ENCODE data around the gene BEAN1.

BEAN1 gene

DNA sequence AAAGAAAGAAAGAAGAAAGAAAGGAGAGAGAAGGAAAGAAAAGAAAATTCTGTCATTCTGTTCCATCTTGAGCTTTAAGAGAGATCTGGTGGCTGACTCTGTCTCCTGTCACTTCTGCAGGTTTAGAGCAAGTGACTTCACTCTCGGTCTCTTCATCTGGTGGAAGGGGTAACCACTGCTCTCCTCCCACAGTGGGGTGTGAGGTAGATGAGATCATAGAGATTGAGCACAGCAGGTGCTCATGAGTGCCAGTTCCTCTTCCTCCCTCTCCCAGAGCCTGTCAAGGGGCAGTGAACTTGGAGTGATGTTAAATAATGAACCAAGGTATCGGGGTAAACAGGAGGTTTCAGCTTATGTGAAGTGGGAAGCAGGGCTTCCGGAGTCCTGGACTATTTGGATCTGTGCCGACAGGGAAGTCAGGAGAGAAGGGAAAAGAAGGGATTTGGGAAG is 47.7 kb downstream of the BEAN1 start:
- no peak overlapping the region for H3K4me3 ChIP-seq (ENCODE audit: low read depth, low read length)
- no peak for DNase-seq (ENCODE audit: low read depth)
- TF ChIP-seq, protein P1, sequence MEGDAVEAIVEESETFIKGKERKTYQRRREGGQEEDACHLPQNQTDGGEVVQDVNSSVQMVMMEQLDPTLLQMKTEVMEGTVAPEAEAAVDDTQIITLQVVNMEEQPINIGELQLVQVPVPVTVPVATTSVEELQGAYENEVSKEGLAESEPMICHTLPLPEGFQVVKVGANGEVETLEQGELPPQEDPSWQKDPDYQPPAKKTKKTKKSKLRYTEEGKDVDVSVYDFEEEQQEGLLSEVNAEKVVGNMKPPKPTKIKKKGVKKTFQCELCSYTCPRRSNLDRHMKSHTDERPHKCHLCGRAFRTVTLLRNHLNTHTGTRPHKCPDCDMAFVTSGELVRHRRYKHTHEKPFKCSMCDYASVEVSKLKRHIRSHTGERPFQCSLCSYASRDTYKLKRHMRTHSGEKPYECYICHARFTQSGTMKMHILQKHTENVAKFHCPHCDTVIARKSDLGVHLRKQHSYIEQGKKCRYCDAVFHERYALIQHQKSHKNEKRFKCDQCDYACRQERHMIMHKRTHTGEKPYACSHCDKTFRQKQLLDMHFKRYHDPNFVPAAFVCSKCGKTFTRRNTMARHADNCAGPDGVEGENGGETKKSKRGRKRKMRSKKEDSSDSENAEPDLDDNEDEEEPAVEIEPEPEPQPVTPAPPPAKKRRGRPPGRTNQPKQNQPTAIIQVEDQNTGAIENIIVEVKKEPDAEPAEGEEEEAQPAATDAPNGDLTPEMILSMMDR (conservative IDR thresholded peaks at IDR 0.05; ENCODE audit: low read depth, low read length): no peak

DNA sequence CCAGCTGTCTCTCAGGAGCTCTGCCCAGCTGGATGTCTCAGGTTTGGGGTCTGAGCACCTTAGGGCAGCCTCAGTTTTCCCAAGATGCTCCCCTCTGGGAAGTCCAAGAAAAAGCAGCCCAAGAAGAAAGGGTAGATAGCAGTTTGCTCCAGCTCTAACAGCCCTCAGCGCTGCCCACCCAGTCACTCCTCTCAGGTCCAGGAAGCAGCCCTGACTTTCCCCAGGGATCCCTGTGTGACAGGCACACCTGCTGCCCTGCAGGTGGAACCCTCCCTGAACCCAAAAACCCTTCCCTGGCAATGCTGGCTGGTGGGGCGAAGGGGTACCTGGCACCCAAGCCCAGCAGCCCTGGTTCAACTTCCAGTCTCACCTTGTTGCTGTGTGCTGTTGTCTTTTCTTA is 48.1 kb downstream of the BEAN1 start:
- H3K4me3 ChIP-seq (ENCODE audit: low read depth, low read length): no peak overlapping the region
- no peak for DNase-seq (ENCODE audit: low read depth)
- TF ChIP-seq, protein P1 (conservative IDR thresholded peaks at IDR 0.05; ENCODE audit: low read depth, low read length): no peak

DNA sequence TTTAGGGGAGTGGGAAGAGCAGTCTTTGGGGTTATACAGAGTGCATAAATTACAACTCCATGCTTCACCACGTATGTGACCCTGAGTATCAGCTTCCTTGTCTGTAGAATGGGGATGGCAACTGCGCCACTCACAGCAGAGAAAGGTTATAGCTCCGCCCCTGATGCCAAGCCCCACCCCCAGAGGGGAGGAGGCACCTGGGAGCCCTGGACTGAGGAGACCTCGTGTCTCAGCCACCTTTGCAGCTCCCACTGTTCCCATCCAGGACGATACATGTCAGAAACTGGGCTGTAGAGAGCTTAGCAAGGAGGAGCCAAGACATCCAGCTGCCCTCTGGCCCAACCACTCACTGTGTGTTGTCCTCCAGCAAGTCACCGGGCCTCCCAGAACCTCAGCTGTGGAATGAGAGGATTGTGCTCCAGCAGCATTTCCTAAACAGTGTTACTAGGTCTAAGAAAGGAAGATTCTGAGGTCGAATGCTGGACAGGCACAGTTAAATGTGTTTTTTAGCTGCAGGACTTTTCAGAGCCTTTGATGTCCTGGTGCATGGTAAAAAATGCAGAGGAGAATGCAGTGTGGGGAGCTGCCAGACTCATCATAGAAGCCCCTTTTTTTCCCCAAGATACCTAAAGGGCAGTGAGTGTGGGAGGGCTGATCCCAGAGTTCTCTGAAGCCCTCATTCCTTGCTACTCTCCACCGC is 49.4 kb downstream of the BEAN1 start:
- TF ChIP-seq, protein P1 (conservative IDR thresholded peaks at IDR 0.05; ENCODE audit: low read depth, low read length): no peak
- DNase-seq (ENCODE audit: low read depth): peak; percentile 64

DNA sequence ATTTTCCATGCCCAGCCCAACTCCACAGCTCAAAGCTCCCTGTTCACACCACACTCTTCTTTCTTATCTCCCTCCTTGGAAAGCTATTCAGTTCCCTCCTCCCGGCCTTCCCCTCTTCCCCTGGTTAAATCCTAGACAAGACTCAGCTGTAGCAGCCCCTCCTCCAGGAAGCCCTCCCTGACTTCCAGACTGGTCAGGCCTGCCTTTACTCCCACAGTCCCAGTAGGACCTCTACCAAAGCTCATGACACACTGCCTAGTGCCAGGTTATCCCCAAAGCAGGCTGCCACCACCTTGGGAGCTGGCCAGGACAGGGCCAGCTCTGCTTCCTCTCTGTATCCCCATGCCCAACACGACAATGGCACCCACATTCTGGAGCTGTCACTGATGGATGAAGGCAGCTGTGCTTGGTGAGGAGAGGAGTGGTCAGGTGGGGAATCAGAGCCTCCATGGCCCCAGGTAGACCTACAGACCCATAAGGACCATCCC is 50.0 kb downstream of the BEAN1 start:
- DNase-seq (ENCODE audit: low read depth): no peak
- no peak overlapping the region for H3K4me3 ChIP-seq (ENCODE audit: low read depth, low read length)
- TF ChIP-seq, protein P1 (conservative IDR thresholded peaks at IDR 0.05; ENCODE audit: low read depth, low read length): no peak

More for the DNA sequence above, 49.4 kb downstream of the BEAN1 start:
- H3K4me3 ChIP-seq (ENCODE audit: low read depth, low read length): no peak overlapping the region

DNA sequence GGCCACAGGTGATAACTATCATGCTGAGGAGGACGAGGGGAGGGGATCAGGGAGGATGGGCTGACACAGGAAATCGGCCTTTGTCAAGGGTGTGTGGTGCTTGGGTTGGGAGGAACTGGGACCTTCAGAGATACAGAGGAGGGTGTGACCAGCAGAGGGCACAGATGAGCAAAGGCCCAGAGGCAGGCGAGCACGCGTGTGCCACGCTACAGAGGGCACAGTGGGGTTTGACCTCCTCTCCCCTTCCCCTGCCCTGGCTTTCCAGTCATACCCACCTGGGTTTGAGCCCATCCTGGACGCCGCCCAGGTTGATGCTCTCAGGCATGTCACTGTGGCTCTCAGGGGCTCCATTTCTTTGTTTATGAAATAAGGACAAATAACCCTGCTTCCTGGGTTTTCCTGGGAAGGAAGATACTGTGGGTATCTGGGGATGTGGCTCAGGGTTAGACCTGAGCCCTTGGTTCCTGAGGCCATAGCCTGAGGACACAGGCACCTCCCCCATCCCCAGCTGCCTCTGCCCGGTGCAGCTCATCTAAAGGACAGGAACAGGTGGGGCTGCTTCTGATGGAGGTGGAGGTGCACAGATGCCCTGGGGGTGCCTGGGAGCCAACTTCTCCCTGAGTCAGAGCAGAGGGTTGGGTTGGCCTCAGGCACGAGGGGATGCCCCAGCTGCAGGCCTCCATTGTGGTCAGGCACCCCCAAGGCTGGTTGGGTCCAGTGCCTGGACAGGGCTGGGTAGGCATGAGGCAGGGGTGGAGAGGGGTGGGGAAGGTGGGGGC is 51.8 kb downstream of the BEAN1 start:
- peak; percentile 63 for DNase-seq (ENCODE audit: low read depth)
- TF ChIP-seq, protein P1 (conservative IDR thresholded peaks at IDR 0.05; ENCODE audit: low read depth, low read length): peak; percentile 85

DNA sequence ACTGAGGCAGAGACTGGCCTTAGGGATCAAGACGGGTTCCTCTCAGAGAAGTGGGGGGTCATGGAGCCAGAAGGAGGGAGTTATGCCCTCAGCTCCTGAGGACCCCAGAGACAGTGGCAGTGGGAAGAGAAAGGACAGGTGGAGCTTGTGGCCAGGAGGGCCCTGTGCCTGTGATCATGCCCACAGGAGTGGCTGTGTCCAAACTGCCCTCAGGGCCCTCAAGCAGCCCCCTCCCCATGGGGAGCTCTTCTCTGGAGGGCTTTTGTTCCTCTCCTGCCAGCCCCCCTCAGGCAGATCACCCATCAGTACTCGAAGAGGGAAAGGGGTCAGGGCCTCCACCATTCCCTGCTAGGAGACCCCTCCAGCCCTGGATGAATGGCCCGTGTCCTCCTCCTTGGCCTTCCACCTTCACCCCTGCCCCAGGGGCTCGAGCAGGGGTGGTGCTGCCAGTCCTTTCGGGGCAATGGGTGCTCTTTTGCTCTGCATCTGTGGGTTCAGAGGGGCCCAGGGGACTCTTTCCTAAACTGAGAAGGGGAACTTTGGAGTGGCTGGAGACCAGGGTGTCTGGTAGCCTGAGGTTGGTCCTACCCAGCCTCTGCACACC is 52.7 kb downstream of the BEAN1 start:
- TF ChIP-seq, protein P1 (conservative IDR thresholded peaks at IDR 0.05; ENCODE audit: low read depth, low read length): no peak
- DNase-seq (ENCODE audit: low read depth): no peak
- H3K4me3 ChIP-seq (ENCODE audit: low read depth, low read length): no peak overlapping the region

More for the DNA sequence above, 51.8 kb downstream of the BEAN1 start:
- no peak overlapping the region for H3K4me3 ChIP-seq (ENCODE audit: low read depth, low read length)
